Activated CD8-positive, alpha-beta memory T cell treated with anti-CD3 and anti-CD28 coated beads for 1 hour (primary cell): ENCODE data around the gene CD300LG.
"Not testable (repeated sequence)": the region's sequence is repeated elsewhere in the genome, so short reads cannot be mapped to it uniquely, and the experiment has no call there.

Experiments used
- DNase-seq, 2 donors: peaks; one replicate each; pipeline ENCODE4 v3.0.0-alpha.2; 2020; ENCODE audit warnings: low read depth in 1 of 2; ENCODE audit errors: extremely low read depth in 1 of 2

CD300LG gene

GRCh38 chr17:43852571-43852970 lies 5.6 kb downstream of the CD300LG start:
- DNase-seq = no peak

- DNase-seq = no peak
Measured at GRCh38 chr17:43853546-43853945, 6.6 kb downstream of the CD300LG start.

DNA sequence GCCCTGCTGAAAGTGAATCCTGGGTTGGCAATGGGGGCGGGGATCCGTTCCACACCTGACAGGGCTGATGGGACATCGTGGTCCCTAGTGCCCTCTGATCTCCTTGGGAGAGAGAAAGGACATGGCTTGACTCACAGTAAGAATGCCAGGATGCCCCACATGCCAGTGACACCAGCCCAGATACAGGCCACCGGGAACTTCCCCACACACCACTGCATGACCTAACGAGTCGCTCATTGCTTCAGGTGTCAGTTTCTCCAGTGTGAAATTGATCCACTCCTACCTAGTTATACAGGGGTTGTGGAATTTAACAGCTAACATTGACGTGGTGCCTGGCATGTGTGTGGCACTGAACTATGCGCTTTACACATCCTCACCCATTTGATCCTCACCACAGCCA lies 7.5 kb downstream of the CD300LG start:
- no peak for DNase-seq

- no peak for DNase-seq
Measured at GRCh38 chr17:43855061-43855460, 8.1 kb downstream of the CD300LG start.

DNA sequence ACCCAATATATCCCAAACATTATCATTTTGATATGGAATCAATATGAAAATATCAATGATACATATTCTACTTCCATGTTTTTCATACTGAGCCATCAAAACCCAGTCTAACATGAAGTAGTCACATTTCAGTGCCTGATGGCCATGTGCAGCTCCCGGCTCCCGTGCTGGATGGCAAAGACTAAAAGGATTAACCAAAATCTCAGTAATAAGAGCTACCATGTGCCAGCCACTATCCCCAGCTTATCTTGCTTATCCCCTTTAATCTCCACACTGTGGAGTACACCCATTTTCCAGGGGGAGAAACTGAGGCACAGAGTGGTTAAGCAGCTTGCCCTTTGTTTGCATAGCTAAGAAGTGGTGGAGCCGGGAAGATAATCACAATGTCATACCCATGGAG lies 9.2 kb downstream of the CD300LG start:
- DNase-seq = no peak

DNA sequence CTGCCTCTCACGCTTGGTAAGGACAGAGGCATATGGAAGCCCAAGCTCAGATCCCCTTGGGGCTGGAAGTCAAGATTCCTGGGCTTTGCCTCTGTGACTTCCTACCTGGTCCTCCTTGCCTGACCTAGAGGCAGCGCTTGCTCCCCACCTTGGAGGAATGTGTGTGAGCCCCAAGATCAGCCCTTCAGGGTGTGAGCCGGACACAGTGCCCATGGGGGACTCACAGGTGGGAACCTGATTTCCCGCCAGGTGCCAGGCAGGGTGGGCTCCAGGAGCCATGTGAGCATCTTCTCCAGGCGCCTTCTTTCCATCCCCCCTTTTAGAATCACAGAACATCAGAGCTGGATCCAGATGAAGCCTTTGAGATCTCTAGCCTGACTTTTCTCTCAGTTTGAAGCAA lies 10.2 kb downstream of the CD300LG start:
- DNase-seq = no peak

GRCh38 chr17:43857957-43858600 lies 11.1 kb downstream of the CD300LG start:
- DNase-seq = no peak

DNA sequence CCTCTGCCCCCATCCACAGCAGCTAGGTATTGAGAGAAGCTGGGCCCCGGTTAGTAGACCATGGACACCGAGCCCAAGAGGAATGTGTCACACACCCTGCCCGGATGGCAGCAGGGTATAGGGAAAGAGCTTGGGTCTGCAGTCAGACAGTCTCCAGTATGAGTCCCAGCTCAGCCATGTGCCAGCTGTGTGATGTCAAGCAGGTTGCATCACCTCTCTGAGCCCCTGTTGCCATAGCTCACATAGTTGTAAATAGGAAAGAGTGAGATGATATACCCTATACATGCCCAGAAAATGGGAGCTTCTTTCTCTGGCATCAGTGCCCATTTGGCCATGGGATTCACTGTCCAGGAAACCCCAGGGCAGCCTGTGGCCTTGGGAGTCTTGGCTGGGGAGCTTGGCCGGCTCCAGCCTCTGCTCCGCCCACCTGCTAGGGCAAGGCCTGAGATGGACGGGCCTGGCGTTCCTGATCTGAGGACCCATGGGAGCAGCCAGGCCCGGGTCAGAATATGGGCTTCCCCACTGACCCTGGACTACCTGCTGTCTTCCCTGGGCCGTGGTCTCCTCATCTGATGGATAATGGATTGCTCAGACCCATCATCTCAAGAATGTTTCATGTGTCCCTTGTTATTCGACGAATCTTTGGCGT lies 13.2 kb downstream of the CD300LG start:
- no peak for DNase-seq

DNA sequence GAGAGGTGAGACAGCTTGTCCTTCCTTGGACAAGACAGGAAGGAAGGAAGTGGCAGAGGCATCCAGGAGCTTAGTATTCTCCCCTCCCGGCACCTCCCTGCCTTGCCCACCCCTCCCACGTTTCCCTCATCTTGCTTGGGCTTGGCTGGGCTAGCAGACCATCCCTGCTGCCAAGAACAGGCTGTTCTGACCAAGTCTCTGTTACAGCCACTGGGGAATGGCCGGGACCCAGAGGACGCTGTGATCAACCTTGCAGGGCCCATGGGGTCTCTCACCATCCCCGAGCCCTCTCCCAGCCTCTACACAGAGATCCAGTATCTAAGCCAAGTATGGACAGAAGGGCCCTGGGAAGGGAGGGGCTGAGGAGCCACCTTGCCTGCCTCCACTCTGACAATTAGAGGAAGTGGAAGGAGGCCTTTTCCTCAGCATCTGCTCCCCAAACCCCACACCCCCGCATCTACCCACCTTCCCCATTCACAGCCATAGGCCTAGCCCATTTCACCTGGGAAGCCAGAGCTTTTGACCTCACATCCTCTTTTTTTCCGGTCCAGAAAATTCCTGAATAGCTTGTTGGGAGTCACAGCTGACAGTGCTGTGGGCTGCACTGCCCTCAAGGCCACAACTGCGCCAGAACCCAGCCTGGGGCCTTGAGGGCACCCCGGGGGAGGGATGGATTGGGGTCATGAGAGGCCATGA lies 14.1 kb downstream of the CD300LG start:
- no peak for DNase-seq

DNA sequence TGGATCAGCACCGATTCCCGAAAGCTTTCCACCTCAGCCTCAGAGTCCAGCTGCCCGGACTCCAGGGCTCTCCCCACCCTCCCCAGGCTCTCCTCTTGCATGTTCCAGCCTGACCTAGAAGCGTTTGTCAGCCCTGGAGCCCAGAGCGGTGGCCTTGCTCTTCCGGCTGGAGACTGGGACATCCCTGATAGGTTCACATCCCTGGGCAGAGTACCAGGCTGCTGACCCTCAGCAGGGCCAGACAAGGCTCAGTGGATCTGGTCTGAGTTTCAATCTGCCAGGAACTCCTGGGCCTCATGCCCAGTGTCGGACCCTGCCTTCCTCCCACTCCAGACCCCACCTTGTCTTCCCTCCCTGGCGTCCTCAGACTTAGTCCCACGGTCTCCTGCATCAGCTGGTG lies 15.0 kb downstream of the CD300LG start:
- no peak for DNase-seq

DNA sequence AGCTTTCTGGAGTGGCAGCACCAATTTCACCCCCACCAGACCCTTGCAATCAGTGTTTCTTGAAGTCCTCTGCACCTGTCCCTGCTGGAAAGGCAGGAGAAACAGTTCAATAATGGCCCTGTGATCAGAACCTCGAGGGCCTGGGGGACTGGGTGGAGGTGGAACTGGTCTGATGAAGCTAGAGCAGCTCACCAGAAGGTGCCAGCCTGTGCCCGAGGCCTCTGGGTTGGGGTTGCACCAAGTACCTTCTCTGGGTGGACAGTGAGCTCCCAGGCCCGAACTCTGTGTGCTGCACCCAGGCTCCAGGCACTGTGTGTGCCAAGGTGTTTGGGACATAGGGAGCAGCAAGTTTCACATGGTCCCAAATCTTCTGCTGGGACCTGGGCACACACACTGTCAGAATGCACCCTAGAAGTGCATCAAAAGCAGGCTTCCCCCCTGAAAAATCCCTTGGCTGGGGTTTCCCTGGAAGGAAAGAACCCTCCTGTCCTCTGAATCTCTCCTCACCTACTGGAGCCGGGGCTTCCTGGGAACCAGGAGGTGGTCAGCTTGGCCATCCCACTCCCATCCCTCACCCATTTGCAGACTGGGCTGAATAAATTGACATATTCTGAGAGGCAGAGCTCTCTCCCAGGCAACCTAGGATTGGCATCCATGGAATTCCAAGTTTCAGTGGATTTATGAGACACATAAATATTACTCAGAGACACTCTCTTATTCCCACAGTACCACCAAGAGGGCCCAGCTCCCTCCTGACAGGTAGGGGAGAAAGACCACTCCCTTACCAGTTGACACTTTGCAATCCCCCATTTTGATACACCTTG lies 17.4 kb downstream of the CD300LG start:
- DNase-seq = no peak

GRCh38 chr17:43868226-43868994 lies 21.4 kb downstream of the CD300LG start:
- no peak for DNase-seq

GRCh38 chr17:43869031-43869430 lies 22.1 kb downstream of the CD300LG start:
- DNase-seq = not testable (repeated sequence)

DNA sequence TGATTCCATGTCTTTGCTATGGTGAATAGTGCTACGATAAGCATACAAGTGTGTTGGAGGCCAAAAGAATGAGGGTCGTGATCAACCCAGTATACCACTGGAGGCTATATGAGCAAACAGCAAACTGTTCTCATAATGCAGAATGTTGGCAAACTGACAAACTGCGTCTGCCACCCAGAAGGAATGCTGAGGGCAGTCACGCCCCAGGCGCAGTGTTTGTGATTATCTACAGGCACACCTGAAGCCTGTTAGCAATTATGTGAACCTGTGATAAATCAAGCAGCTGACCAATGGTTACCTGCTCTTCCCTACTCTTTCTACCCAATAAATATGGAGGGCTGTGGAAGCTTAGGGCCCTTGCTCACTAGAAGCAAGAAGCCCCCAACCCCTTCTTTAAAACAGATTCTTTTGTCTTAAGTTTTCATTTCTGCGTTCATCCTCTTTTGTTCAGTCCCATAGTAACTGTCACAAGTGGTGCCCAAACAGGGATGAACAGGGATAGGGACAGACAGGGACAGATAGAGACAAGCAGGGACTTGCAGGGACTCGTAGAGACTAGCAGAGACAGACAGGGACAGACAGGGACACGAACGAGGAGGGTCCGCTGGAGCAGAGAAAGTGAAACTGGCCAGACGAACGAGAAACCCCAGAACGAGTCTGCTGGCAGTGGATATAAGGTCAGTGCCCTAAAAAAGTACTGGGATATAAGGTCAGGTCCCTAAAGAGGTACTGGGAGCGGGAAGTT lies 25.1 kb downstream of the CD300LG start:
- DNase-seq = no peak

DNA sequence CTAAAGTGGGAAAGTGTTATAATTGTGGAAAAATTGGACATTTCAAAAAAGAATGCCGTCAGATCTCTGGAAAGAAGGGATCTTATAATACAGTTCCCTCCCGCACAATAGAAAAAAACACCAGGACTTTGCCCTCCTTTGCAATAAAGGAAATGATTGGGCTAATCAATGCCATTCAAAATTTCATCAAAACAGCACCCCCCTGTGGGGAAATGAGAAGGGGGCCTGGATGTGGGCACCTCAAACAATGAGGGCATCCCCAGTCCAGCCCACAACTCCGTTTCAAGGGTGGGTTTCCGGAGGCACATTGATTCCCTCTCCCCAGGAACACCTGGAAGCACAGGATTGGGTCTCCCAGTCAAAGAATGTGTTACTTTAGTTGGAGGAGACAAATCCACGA lies 26.1 kb downstream of the CD300LG start:
- no peak for DNase-seq

- DNase-seq = no peak
Measured at GRCh38 chr17:43873815-43874214, 26.8 kb downstream of the CD300LG start.

DNA sequence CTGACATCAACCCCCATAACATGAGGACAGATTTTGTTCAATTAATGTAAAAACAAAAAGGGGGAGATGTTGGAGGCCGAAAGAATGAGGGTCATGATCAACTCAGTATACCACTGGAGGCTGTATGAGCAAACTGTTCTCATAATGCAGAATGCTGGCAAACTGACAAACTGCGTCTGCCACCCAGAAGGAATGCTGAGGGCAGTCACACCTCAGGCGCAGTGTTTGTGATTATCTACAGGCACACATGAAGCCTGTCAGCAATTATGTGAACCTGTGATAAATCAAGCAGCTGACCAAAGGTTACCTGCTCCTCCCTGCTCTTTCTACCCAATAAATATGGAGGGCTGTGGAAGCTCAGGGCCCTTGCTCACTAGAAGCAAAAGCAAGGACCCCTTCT lies 27.3 kb downstream of the CD300LG start:
- no peak for DNase-seq

GRCh38 chr17:43875476-43876147 lies 28.6 kb downstream of the CD300LG start:
- DNase-seq = no peak

DNA sequence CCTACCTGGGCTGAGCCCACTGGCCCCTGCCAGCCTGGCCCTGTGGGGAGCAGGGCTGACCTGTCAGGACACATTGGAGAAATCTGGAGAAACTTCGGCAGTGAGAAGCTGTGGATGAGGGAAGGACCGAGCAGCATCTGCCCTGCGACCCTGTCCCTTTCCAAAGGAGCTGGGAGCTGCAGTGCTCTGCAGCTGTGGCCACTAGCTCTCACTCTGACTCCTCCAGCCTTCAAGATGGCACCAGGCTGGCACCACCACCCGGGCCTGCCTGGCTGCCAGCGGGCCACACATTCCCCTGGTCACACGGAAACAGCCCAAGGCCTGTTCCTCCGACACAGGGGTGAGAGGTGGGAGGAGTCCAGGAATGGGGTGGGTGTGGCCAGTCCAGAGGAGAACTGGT lies 30.1 kb downstream of the CD300LG start:
- DNase-seq = no peak
